H1 (cell line): Measurements from ENCODE around the gene AGPAT3. TPM values are rescaled to one million over a fixed set of nuclear protein-coding genes. Genes with fewer than 3 reads are reported as not detected.

Experiments used
- CTCF ChIA-PET: fragments of 300-600 bp; sonication (Branson Sonifier 250); formaldehyde crosslinking; loops from one replicate; lab custom pipeline; 2021; ENCODE audit not compliant: partially characterized antibody; lab: Charles Lee
- POLR2A ChIA-PET: fragments of 300-600 bp; sonication (Branson Sonifier 250); formaldehyde crosslinking; loops from one replicate; lab custom pipeline; 2021; ENCODE audit warnings: inconsistent platforms; ENCODE audit not compliant: partially characterized antibody; lab: Charles Lee
- DNase-seq, 2 experiments: peaks; one replicate each; pipeline versions ENCODE4 v3.0.0 to v3.0.0-alpha.2; 2010 to 2022; ENCODE audit warnings: low spot score in 2 of 2, low read depth in 1 of 2, mixed read lengths in 1 of 2
- FAIRE-seq: peaks from 2 replicates; lab custom pipeline; 2011; peaks lifted over from hg19 to GRCh38; lab: Jason Lieb, UNC
- H2AFZ ChIP-seq: 2 replicates; pipeline ENCODE4 v1.8.1; 2012; ENCODE audit warnings: low read length, inconsistent platforms
- H2AK5ac ChIP-seq: 2 replicates; pipeline ENCODE4 v1.6.1; 2013; ENCODE audit warnings: low read depth, low read length
- H2BK120ac ChIP-seq: replicated peaks from 2 replicates; pipeline ENCODE3; 2013; ENCODE audit warnings: low read depth, low read length, inconsistent platforms
- H2BK12ac ChIP-seq: 2 replicates; pipeline ENCODE4 v1.6.1; 2013; ENCODE audit warnings: low read depth, low read length
- H2BK15ac ChIP-seq: 2 replicates; pipeline ENCODE4 v1.6.1; 2013; ENCODE audit warnings: low read length
- H2BK20ac ChIP-seq: 2 replicates; pipeline ENCODE4 v1.6.1; 2013; ENCODE audit warnings: low read length
- H2BK5ac ChIP-seq: 2 replicates; pipeline ENCODE4 v1.6.1; 2013; ENCODE audit warnings: low read depth, low read length
- H3K14ac ChIP-seq: 2 replicates; pipeline ENCODE4 v1.6.1; 2013; ENCODE audit warnings: inconsistent platforms; ENCODE audit not compliant: insufficient read length
- H3K18ac ChIP-seq: 2 replicates; pipeline ENCODE4 v1.6.1; 2013; ENCODE audit warnings: low read length; ENCODE audit errors: extremely low read depth
- H3K23ac ChIP-seq: 2 replicates; pipeline ENCODE4 v1.6.1; 2013; ENCODE audit warnings: inconsistent platforms; ENCODE audit not compliant: insufficient read length
- H3K23me2 ChIP-seq: 2 replicates; pipeline ENCODE4 v1.6.1; 2013; ENCODE audit warnings: low read depth, low read length
- H3K27ac ChIP-seq: 2 replicates; pipeline ENCODE4 v1.6.1; 2011; ENCODE audit warnings: low read depth, low read length, inconsistent platforms
- H3K27me3 ChIP-seq, 4 experiments: replicated peaks in 1 of 4; 1 replicate in 1 of 4; 2 replicates in 3 of 4; pipeline versions ENCODE4 v1.6.1 to v1.8.1; 2011 to 2013; ENCODE audit warnings: low read length in 3 of 4, mild to moderate bottlenecking in 3 of 4, inconsistent platforms in 2 of 4, mixed read lengths in 2 of 4, moderate library complexity in 1 of 4; ENCODE audit not compliant: control insufficient read depth in 3 of 4, insufficient read depth in 3 of 4; ENCODE audit errors: extremely low read depth in 1 of 4
- H3K36me3 ChIP-seq, 4 experiments: 2 replicates each; pipeline versions ENCODE4 v1.6.1 to v1.8.1; 2011 to 2013; ENCODE audit warnings: mild to moderate bottlenecking in 4 of 4, low read length in 3 of 4, moderate library complexity in 2 of 4, control low read depth in 1 of 4, inconsistent platforms in 1 of 4; ENCODE audit not compliant: insufficient read depth in 4 of 4, control insufficient read depth in 2 of 4
- H3K4ac ChIP-seq: replicated peaks from 2 replicates; pipeline ENCODE3; 2013; ENCODE audit warnings: low read length, low read depth, mixed read lengths, inconsistent platforms; ENCODE audit not compliant: insufficient read length
- H3K4me1 ChIP-seq, 4 experiments: replicated peaks in 1 of 4; 1 replicate in 1 of 4; 2 replicates in 3 of 4; pipeline versions ENCODE4 v1.6.1 to v1.8.1; 2011 to 2013; ENCODE audit warnings: low read length in 3 of 4, inconsistent platforms in 2 of 4, mixed read lengths in 1 of 4; ENCODE audit not compliant: insufficient read depth in 4 of 4, control insufficient read depth in 3 of 4
- H3K4me2 ChIP-seq, 2 experiments: 2 replicates each; pipeline versions ENCODE4 v1.6.1 to v1.8.1; 2011 to 2013; ENCODE audit warnings: low read depth in 2 of 2, low read length in 2 of 2, control low read depth in 1 of 2, inconsistent platforms in 1 of 2, mild to moderate bottlenecking in 1 of 2; ENCODE audit not compliant: insufficient read depth in 1 of 2
- H3K4me3 ChIP-seq, 4 experiments: fragments of 200-600, 300-600 bp in 1 of 4; sonication (generic), shearing (Covaris generic), sonication (Bioruptor Twin) in 1 of 4; 2 replicates each; pipeline versions ENCODE4 v1.5.1 to v1.8.1; 2011 to 2016; ENCODE audit warnings: low read length in 4 of 4, low read depth in 3 of 4, control low read depth in 2 of 4, inconsistent platforms in 2 of 4, mild to moderate bottlenecking in 2 of 4, mixed read lengths in 1 of 4, moderate library complexity in 1 of 4; ENCODE audit not compliant: insufficient read depth in 2 of 4; ENCODE audit errors: extremely low read depth in 1 of 4
- H3K56ac ChIP-seq: replicated peaks from 2 replicates; pipeline ENCODE3; 2013; ENCODE audit warnings: low read depth, mild to moderate bottlenecking, mixed read lengths, low read length, inconsistent platforms; ENCODE audit not compliant: insufficient read length
- H3K79me1 ChIP-seq: 2 replicates; pipeline ENCODE4 v1.6.1; 2013; ENCODE audit warnings: low read depth, low read length, control low read depth
- H3K79me2 ChIP-seq, 2 experiments: 2 replicates each; pipeline versions ENCODE4 v1.6.1 to v1.8.1; 2012 to 2013; ENCODE audit warnings: low read length in 2 of 2, mild to moderate bottlenecking in 2 of 2, inconsistent platforms in 1 of 2; ENCODE audit not compliant: insufficient read depth in 2 of 2, control insufficient read depth in 1 of 2
- H3K9ac ChIP-seq, 4 experiments: replicated peaks in 1 of 4; 1 replicate in 1 of 4; 2 replicates in 3 of 4; pipeline versions ENCODE4 v1.6.1 to v1.8.1; 2011 to 2013; ENCODE audit warnings: low read depth in 3 of 4, low read length in 3 of 4, control low read depth in 2 of 4, mild to moderate bottlenecking in 2 of 4, moderate library complexity in 2 of 4, inconsistent platforms in 1 of 4; ENCODE audit errors: extremely low read depth in 1 of 4
- H3K9me3 ChIP-seq, 2 experiments: 2 replicates each; pipeline versions ENCODE4 v1.6.1 to v1.8.1; 2012 to 2013; ENCODE audit warnings: mild to moderate bottlenecking in 2 of 2, moderate library complexity in 2 of 2, control low read depth in 1 of 2, inconsistent platforms in 1 of 2, low read depth in 1 of 2, low read length in 1 of 2, mixed read lengths in 1 of 2; ENCODE audit not compliant: insufficient read depth in 2 of 2
- H4K20me1 ChIP-seq, 2 experiments: replicated peaks in 1 of 2; 2 replicates each; pipeline versions ENCODE3 to v1.8.1; 2011 to 2013; ENCODE audit warnings: inconsistent platforms in 2 of 2, low read length in 2 of 2, mild to moderate bottlenecking in 1 of 2; ENCODE audit not compliant: insufficient read depth in 2 of 2, control insufficient read depth in 1 of 2
- H4K5ac ChIP-seq: 2 replicates; pipeline ENCODE4 v1.6.1; 2013; ENCODE audit warnings: low read length, low read depth, mixed read lengths, inconsistent platforms; ENCODE audit not compliant: insufficient read length
- H4K8ac ChIP-seq: 2 replicates; pipeline ENCODE4 v1.8.0; 2013; ENCODE audit warnings: mild to moderate bottlenecking, moderate library complexity, low read length, inconsistent platforms; ENCODE audit not compliant: insufficient read depth; ENCODE audit errors: extremely low read depth
- H4K91ac ChIP-seq: replicated peaks from 2 replicates; pipeline ENCODE3; 2013; ENCODE audit warnings: low read length, mixed read lengths, inconsistent platforms; ENCODE audit not compliant: insufficient read length
- ASH2L ChIP-seq: fragments of 200-600, 300-600 bp; sonication (generic); IDR thresholded peaks from one replicate; pipeline ENCODE4 v1.7.1; 2017; ENCODE audit warnings: low read length
- BCL11A ChIP-seq, 2 experiments: IDR thresholded peaks; one replicate each; pipeline ENCODE4 v1.6.1; 2011; ENCODE audit warnings: low read depth in 2 of 2, low read length in 2 of 2, mild to moderate bottlenecking in 2 of 2
- CREB1 ChIP-seq: IDR thresholded peaks from 2 replicates; pipeline ENCODE4 v1.6.1; 2012; ENCODE audit warnings: inconsistent platforms
- CTBP2 ChIP-seq: IDR thresholded peaks from 2 replicates; pipeline ENCODE4 v1.7.0; 2011; ENCODE audit warnings: borderline replicate concordance, mild to moderate bottlenecking, moderate library complexity, mixed read lengths, low read length; ENCODE audit not compliant: insufficient read depth, insufficient read length
- EP300 ChIP-seq, 2 experiments: IDR thresholded peaks; 1 replicate in 1 of 2; 2 replicates in 1 of 2; pipeline ENCODE4 v1.6.1; 2011 to 2012; ENCODE audit warnings: low read depth in 2 of 2, low read length in 2 of 2, mild to moderate bottlenecking in 2 of 2, borderline replicate concordance in 1 of 2, inconsistent platforms in 1 of 2, moderate library complexity in 1 of 2
- FOSL1 ChIP-seq: IDR thresholded peaks from 2 replicates; pipeline ENCODE4 v1.6.1; 2011; ENCODE audit warnings: mild to moderate bottlenecking, low read depth, low read length, moderate library complexity; ENCODE audit not compliant: insufficient read depth
- GABPA ChIP-seq: IDR thresholded peaks from 2 replicates; pipeline ENCODE4 v1.6.1; 2011; ENCODE audit warnings: mild to moderate bottlenecking, low read length, moderate library complexity, borderline replicate concordance; ENCODE audit not compliant: insufficient read depth
- JUN ChIP-seq: IDR thresholded peaks from 2 replicates; pipeline ENCODE4 v1.6.1; 2011; ENCODE audit warnings: low read depth, mild to moderate bottlenecking, improper control_type of control experiment, low read length
- KDM1A ChIP-seq: fragments of 200-600, 300-600 bp; sonication (generic); IDR thresholded peaks from 2 replicates; pipeline ENCODE4 v1.7.1; 2016; ENCODE audit warnings: mild to moderate bottlenecking, low read length, borderline replicate concordance
- MAFK ChIP-seq: IDR thresholded peaks from 2 replicates; pipeline ENCODE4 v1.6.1; 2012; ENCODE audit warnings: low read depth, mild to moderate bottlenecking, improper control_type of control experiment, low read length
- POLR2A ChIP-seq, 2 experiments: IDR thresholded peaks; 1 replicate in 1 of 2; 2 replicates in 1 of 2; pipeline ENCODE4 v1.6.1; 2011; ENCODE audit warnings: low read depth in 2 of 2, low read length in 2 of 2, mild to moderate bottlenecking in 2 of 2; ENCODE audit errors: control extremely low read depth in 1 of 2
- POU5F1 ChIP-seq: IDR thresholded peaks from 2 replicates; pipeline ENCODE4 v1.6.1; 2011; ENCODE audit warnings: low read depth, mild to moderate bottlenecking, low read length, moderate library complexity
- SUZ12 ChIP-seq: fragments of 200-600 bp; sonication (generic); IDR thresholded peaks from 2 replicates; pipeline ENCODE4 v1.6.1; 2012; ENCODE audit warnings: mild to moderate bottlenecking, inconsistent platforms, low read length, moderate library complexity, mixed read lengths
- TAF1 ChIP-seq: IDR thresholded peaks from 2 replicates; pipeline ENCODE4 v1.6.1; 2011; ENCODE audit warnings: mild to moderate bottlenecking, low read depth, low read length
- WGBS, 2 experiments: shearing (Covaris generic) in 1 of 2; methylation state at CpG; one replicate each; pipeline versions ENCODE4 v1.1.6 to v1.1.7; 2013 to 2015; ENCODE audit warnings: low lambda C conversion rate in 2 of 2, mixed read lengths in 2 of 2, inconsistent platforms in 1 of 2, low coverage in 1 of 2, missing lambda C conversion rate in 1 of 2; ENCODE audit not compliant: insufficient replicate concordance in 2 of 2, insufficient coverage in 1 of 2, insufficient read length in 1 of 2; ENCODE audit errors: extremely low coverage in 1 of 2, missing lambda C conversion rate in 1 of 2; 5-methylcytosine and 5-hydroxymethylcytosine counted together
- polyA plus RNA-seq, 7 experiments: library from polyadenylated mRNA; depleted of rRNA in 3 of 7; stranded (reverse) in 5 of 7; unstranded in 2 of 7; fragments of >200 nt in 5 of 7; fragments of 200-250 nt in 2 of 7; gene quantifications; 1 replicate in 5 of 7; 2 replicates in 1 of 7; 4 replicates in 1 of 7; pipeline versions ENCODE4 v1.2.1 to v1.2.3, GENCODE V29; 2011 to 2013; ENCODE audit warnings: missing spikeins in 2 of 7, mixed read lengths in 2 of 7
- total RNA-seq: library from RNA; stranded (reverse); fragmentation: NEBNext Ultra II Directional; extraction: Animal tissue kit (Norgen Biotek cat#: 25700); gene quantifications from 2 replicates; pipeline ENCODE4 v1.2.1, GENCODE V29; 2021

AGPAT3 gene
- total and polyA plus RNA-seq, 2 of the 8 experiments (the other 6 are each of a cell fraction or from before 2014, with no cell fraction given), result 5.8 to 7.3 TPM

DNA sequence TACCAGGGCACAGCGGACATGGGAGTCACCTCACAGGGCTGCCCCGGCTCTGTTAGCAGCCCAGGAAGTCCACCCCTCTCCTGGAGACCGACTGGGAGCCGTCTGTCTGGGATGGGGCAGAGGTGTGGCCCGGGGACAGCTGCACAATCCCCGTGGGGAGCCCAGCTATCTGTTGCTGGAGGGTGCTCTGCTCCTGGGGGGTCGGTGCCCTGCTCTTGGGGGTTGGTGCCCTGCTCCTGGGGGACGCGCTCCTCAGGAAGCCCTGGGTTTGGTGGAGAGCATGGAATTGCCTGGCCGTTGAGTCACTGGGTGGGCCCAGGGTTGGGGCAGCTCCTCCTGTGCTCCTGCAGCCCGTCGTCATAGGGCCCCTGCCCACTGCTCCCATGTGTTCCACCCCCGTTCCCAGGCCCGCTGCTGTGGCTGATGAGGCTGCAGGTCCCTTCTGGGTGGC lies 39.3 kb downstream of the AGPAT3 start:
- Histone ChIP-seq H3K4ac (no peak overlapping the region), H2BK5ac (no peak overlapping the region), H4K8ac (no peak overlapping the region; the same call in 1 of the 2 replicates), H3K27ac (no peak overlapping the region), H4K20me1 (no peaks in the 10 kb centered on the region), H3K9ac (no peak overlapping the region), H3K4me2 (no peak overlapping the region), H3K79me1 (0 out of 2 replicates have a peak, but pooled peaks cover 2% of the 10 kb centered on the region), H2AFZ (no peak overlapping the region), H3K23me2 (no peaks in the 10 kb centered on the region), H3K9me3 (peaks cover 0 to 3% of the 10 kb centered on the region in 2 experiments; a peak in 1 of 4 replicates), H3K18ac (no peak overlapping the region), H2BK120ac (no peak overlapping the region), H2BK12ac (no peak overlapping the region), H3K23ac (no peak overlapping the region), H2BK20ac (no peak overlapping the region), H3K4me1 (no peaks in the 10 kb centered on the region; a peak in 1 of 7 replicates), H2BK15ac (no peak overlapping the region), H3K4me3 (no peak overlapping the region), H4K91ac (no peak overlapping the region), H2AK5ac (no peak overlapping the region), H4K5ac (no peak overlapping the region), H3K27me3 (no peaks in the 10 kb centered on the region), H3K79me2 (no peaks in the 10 kb centered on the region), H3K14ac (no peak overlapping the region), H3K56ac (no peak overlapping the region), H3K36me3 (no peaks in the 10 kb centered on the region)
- DNase-seq (no peak), FAIRE-seq (no peak)
- POLR2A ChIA-PET, result interaction anchor here (0.6 to 1.6 kb wide), 2 partner anchors 11 to 17 kb away, joined by 3 read pairs; no protein-coding TSS in a partner anchor
- 90% methylated on average over 14 of the region's 14 CpGs; no CpG with 5 or more reads in 1 of the 2 experiments for WGBS, 2 experiments
- CTCF ChIA-PET, result interaction anchor here (0.6 to 3.7 kb wide), 6 partner anchors 14 to 71 kb away, joined by 3 to 11 read pairs (median 4); no protein-coding TSS in a partner anchor
- TF ChIP-seq TAF1 (no peak), POU5F1 (no peak), SUZ12 (no peak), FOSL1 (no peak), EP300 (IDR thresholded peaks at IDR 0.05; ENCODE audit: borderline replicate concordance in 1 of 2, low read depth in 2 of 2, low read length in 2 of 2) (no peak), BCL11A (IDR thresholded peaks at IDR 0.05; ENCODE audit: low read depth in 2 of 2, low read length in 2 of 2) (no peak), POLR2A (IDR thresholded peaks at IDR 0.05; ENCODE audit: control extremely low read depth in 1 of 2, low read depth in 2 of 2, low read length in 2 of 2) (no peak), KDM1A (no peak), MAFK (no peak), ASH2L (no peak), CTBP2 (no peak), JUN (no peak), GABPA (no peak), CREB1 (no peak)
